H1 (cell line): ENCODE measurements around the gene CBLN1. TPM values are rescaled to one million over a fixed set of nuclear protein-coding genes. Genes with fewer than 3 reads are reported as not detected.

Experiments used
- polyA plus RNA-seq, 7 experiments: library from polyadenylated mRNA; depleted of rRNA in 3 of 7; stranded (reverse) in 5 of 7; unstranded in 2 of 7; fragments of >200 nt in 5 of 7; fragments of 200-250 nt in 2 of 7; gene quantifications; 1 replicate in 5 of 7; 2 replicates in 1 of 7; 4 replicates in 1 of 7; pipeline versions ENCODE4 v1.2.1 to v1.2.3, GENCODE V29; 2011 to 2013; ENCODE audit warnings: missing spikeins in 2 of 7, mixed read lengths in 2 of 7
- total RNA-seq: library from RNA; stranded (reverse); fragmentation: NEBNext Ultra II Directional; extraction: Animal tissue kit (Norgen Biotek cat#: 25700); gene quantifications from 2 replicates; pipeline ENCODE4 v1.2.1, GENCODE V29; 2021

Gene CBLN1
- total and polyA plus RNA-seq, 2 of the 8 experiments (the other 6 are each of a cell fraction or from before 2014, with no cell fraction given), result 0.97 to 7.1 TPM

Other genes with a start within 250 kb of the CBLN1 start
- gene C16orf78, start 92.0 kb upstream of the CBLN1 start, total RNA-seq, result not detected in 2 replicates
- gene C16orf78, start 92.0 kb upstream of the CBLN1 start, polyA plus RNA-seq (2011; rRNA removed), result not detected in 2 replicates